HepG2 (cell line): Measurements from ENCODE around the gene SRSF2. TPM values are rescaled to one million over a fixed set of nuclear protein-coding genes. Genes with fewer than 3 reads are reported as not detected.

Experiments
- CEBPG ChIP-seq: IDR thresholded peaks from 2 replicates; pipeline ENCODE4 v1.6.1; 2016
- ETV6 ChIP-seq: sonication (generic); formaldehyde crosslinking; conservative IDR thresholded peaks from 2 replicates; pipeline ENCODE4 v1.4.0; 2020; ENCODE audit warnings: missing genetic modification reagents
- KLF16 ChIP-seq, 2 experiments: sonication (generic) in 1 of 2; formaldehyde crosslinking in 1 of 2; IDR thresholded peaks; 2 replicates each; pipeline versions ENCODE4 v1.6.1 to v1.8.0; 2016 to 2023; ENCODE audit warnings: missing genetic modification reagents in 2 of 2, missing compliant biosample characterization in 1 of 2
- NCOA2 ChIP-seq: sonication (generic); formaldehyde crosslinking; IDR thresholded peaks from 2 replicates; pipeline ENCODE4 v1.8.0; 2022; ENCODE audit warnings: inconsistent platforms
- NCOA5 ChIP-seq: sonication (generic); formaldehyde crosslinking; IDR thresholded peaks from 2 replicates; pipeline ENCODE4 v1.4.0; 2020; ENCODE audit warnings: missing genetic modification reagents
- RARA ChIP-seq: IDR thresholded peaks from 2 replicates; pipeline ENCODE4 v1.6.1; 2016; ENCODE audit warnings: missing genetic modification reagents, missing compliant biosample characterization
- RBM22 ChIP-seq: fragments of 200-400 bp; formaldehyde crosslinking; optimal IDR thresholded peaks from 2 replicates; pipeline ENCODE3; 2017; ENCODE audit warnings: mild to moderate bottlenecking, low read length, moderate library complexity
- RCOR2 ChIP-seq: IDR thresholded peaks from 2 replicates; pipeline ENCODE4 v1.6.1; 2016; ENCODE audit warnings: missing biosample characterization, missing genetic modification reagents
- SMAD3 ChIP-seq: sonication (generic); formaldehyde crosslinking; IDR thresholded peaks from 2 replicates; pipeline ENCODE4 v1.4.0; 2020; ENCODE audit warnings: missing genetic modification reagents
- SMAD9 ChIP-seq: sonication (generic); formaldehyde crosslinking; IDR thresholded peaks from 2 replicates; pipeline ENCODE4 v1.5.1; 2020; ENCODE audit warnings: mild to moderate bottlenecking, missing genetic modification reagents
- SYNCRIP ChIP-seq: fragments of 200-400 bp; formaldehyde crosslinking; IDR thresholded peaks from 2 replicates; pipeline ENCODE4 v1.6.1; 2018; ENCODE audit warnings: mild to moderate bottlenecking, low read depth, low read length; ENCODE audit not compliant: insufficient read depth
- TEAD2 ChIP-seq: sonication (generic); formaldehyde crosslinking; IDR thresholded peaks from 2 replicates; pipeline ENCODE4 v1.9.0; 2021; ENCODE audit warnings: missing genetic modification reagents
- TRIM22 ChIP-seq: fragments of 450-650 bp; IDR thresholded peaks from 2 replicates; pipeline ENCODE4 v1.6.1; 2017
- ZNF10 ChIP-seq: sonication (generic); formaldehyde crosslinking; IDR thresholded peaks from 2 replicates; pipeline ENCODE4 v1.4.0; 2020; ENCODE audit warnings: mild to moderate bottlenecking, low read depth, missing genetic modification reagents, borderline replicate concordance
- ZNF205 ChIP-seq: IDR thresholded peaks from 2 replicates; pipeline ENCODE4 v1.6.1; 2018; ENCODE audit warnings: missing biosample characterization, missing genetic modification reagents
- ZNF232 ChIP-seq: sonication (generic); formaldehyde crosslinking; IDR thresholded peaks from 2 replicates; pipeline ENCODE4 v1.4.0; 2020; ENCODE audit warnings: missing genetic modification reagents, borderline replicate concordance
- ZNF292 ChIP-seq: sonication (generic); formaldehyde crosslinking; IDR thresholded peaks from 2 replicates; pipeline ENCODE4 v1.8.1; 2022; ENCODE audit warnings: mild to moderate bottlenecking, low read depth, missing genetic modification reagents, borderline replicate concordance
- ZNF607 ChIP-seq: sonication (generic); formaldehyde crosslinking; IDR thresholded peaks from 2 replicates; pipeline ENCODE4 v1.5.1; 2020; ENCODE audit warnings: missing genetic modification reagents, mild to moderate bottlenecking, borderline replicate concordance
- ZNF704 ChIP-seq: sonication (generic); formaldehyde crosslinking; IDR thresholded peaks from 2 replicates; pipeline ENCODE4 v1.8.1; 2023; ENCODE audit warnings: mild to moderate bottlenecking, inconsistent platforms, moderate library complexity, missing genetic modification reagents, borderline replicate concordance
- polyA plus RNA-seq, 8 experiments: library from polyadenylated mRNA; depleted of rRNA in 3 of 8; stranded (reverse) in 7 of 8; unstranded in 1 of 8; fragments of >200 nt; fragmentation: Illumina TruSeq in 4 of 8; extraction: Trizol in 4 of 8; gene quantifications; 2 replicates each; pipeline versions ENCODE4 v1.2.1 to v1.2.3, GENCODE V29; 2011 to 2016; ENCODE audit warnings: low read depth in 4 of 8, missing spikeins in 1 of 8, mixed read lengths in 1 of 8; ENCODE audit not compliant: insufficient read depth in 1 of 8
- total RNA-seq, 5 experiments: library from RNA; depleted of rRNA; stranded (reverse); fragments of >200 nt; fragmentation: Illumina TruSeq; extraction: Trizol; gene quantifications; 2 replicates each; pipeline ENCODE4 v1.2.3, GENCODE V29; 2016; ENCODE audit warnings: low read depth in 1 of 5
- TF ChIP-seq, protein P1 (sequence below): sonication (generic); formaldehyde crosslinking; IDR thresholded peaks from 2 replicates; pipeline ENCODE4 v1.4.0; 2020; ENCODE audit warnings: missing genetic modification reagents, borderline replicate concordance
- TF ChIP-seq, protein P2 (sequence below): sonication (generic); formaldehyde crosslinking; IDR thresholded peaks from 2 replicates; pipeline ENCODE4 v1.5.0; 2020; ENCODE audit warnings: mild to moderate bottlenecking, low read depth, missing genetic modification reagents, borderline replicate concordance
- TF ChIP-seq, protein P3 (sequence below): sonication (generic); formaldehyde crosslinking; IDR thresholded peaks from 2 replicates; pipeline ENCODE4 v1.8.0; 2022; ENCODE audit warnings: mild to moderate bottlenecking, missing genetic modification reagents

Gene SRSF2
- total and polyA plus RNA-seq, 2 of the 13 experiments (the other 11 are each of a cell fraction or from before 2014, with no cell fraction given) = 306 to 319 TPM

GRCh38 chr17:76700617-76701470 lies 36.3 kb downstream of the SRSF2 start (continued):
- TF ChIP-seq TEAD2 (CRISPR knock-in tag) (no peak), ZNF10 (CRISPR knock-in tag) (no peak), RCOR2 (CRISPR knock-in tag) (no peak; the same call in 1 of the 2 replicates), SMAD3 (CRISPR knock-in tag) (0 out of 2 replicates have a peak, but pooled peaks have one; percentile 29), CEBPG (peak; percentile 65), ZNF607 (CRISPR knock-in tag) (peak; percentile 83), SMAD9 (no peak), ZNF704 (CRISPR knock-in tag) (peak; percentile 48), KLF16 (CRISPR knock-in tag; IDR thresholded peaks at IDR 0.05) (peak in 1 of 2 experiments; percentile 32; a peak in 1 of 4 replicates), SYNCRIP (no peak), NCOA5 (CRISPR knock-in tag) (no peak), TRIM22 (no peak), RBM22 (no peak), ETV6 (CRISPR knock-in tag) (no peak; the same call in 1 of the 2 replicates), RARA (CRISPR knock-in tag) (peak; percentile 60; the same call in 1 of the 2 replicates), NCOA2 (CRISPR knock-in tag) (peak; percentile 23; the same call in 1 of the 2 replicates), ZNF292 (peak; percentile 79; the same call in 1 of the 2 replicates), ZNF205 (0 out of 2 replicates have a peak, but pooled peaks have one; percentile 19), ZNF232 (peak; percentile 67; the same call in 1 of the 2 replicates)
- TF ChIP-seq, protein P1, sequence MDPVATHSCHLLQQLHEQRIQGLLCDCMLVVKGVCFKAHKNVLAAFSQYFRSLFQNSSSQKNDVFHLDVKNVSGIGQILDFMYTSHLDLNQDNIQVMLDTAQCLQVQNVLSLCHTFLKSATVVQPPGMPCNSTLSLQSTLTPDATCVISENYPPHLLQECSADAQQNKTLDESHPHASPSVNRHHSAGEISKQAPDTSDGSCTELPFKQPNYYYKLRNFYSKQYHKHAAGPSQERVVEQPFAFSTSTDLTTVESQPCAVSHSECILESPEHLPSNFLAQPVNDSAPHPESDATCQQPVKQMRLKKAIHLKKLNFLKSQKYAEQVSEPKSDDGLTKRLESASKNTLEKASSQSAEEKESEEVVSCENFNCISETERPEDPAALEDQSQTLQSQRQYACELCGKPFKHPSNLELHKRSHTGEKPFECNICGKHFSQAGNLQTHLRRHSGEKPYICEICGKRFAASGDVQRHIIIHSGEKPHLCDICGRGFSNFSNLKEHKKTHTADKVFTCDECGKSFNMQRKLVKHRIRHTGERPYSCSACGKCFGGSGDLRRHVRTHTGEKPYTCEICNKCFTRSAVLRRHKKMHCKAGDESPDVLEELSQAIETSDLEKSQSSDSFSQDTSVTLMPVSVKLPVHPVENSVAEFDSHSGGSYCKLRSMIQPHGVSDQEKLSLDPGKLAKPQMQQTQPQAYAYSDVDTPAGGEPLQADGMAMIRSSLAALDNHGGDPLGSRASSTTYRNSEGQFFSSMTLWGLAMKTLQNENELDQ (CRISPR knock-in tag) = no peak
- TF ChIP-seq, protein P2, sequence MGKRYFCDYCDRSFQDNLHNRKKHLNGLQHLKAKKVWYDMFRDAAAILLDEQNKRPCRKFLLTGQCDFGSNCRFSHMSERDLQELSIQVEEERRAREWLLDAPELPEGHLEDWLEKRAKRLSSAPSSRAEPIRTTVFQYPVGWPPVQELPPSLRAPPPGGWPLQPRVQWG (CRISPR knock-in tag) = no peak
- TF ChIP-seq, protein P3, sequence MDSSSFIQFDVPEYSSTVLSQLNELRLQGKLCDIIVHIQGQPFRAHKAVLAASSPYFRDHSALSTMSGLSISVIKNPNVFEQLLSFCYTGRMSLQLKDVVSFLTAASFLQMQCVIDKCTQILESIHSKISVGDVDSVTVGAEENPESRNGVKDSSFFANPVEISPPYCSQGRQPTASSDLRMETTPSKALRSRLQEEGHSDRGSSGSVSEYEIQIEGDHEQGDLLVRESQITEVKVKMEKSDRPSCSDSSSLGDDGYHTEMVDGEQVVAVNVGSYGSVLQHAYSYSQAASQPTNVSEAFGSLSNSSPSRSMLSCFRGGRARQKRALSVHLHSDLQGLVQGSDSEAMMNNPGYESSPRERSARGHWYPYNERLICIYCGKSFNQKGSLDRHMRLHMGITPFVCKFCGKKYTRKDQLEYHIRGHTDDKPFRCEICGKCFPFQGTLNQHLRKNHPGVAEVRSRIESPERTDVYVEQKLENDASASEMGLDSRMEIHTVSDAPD = no peak
